Hepatocyte (in vitro differentiated cells): ENCODE results near the gene MAGI1.

Experiments used
- CTCF ChIP-seq: fragments of 200-600 bp; sonication (generic); IDR thresholded peaks from 2 replicates; pipeline ENCODE4 v1.5.1; 2016; ENCODE audit warnings: antibody characterized with exemption, mild to moderate bottlenecking; ENCODE audit not compliant: poor library complexity
- EZH2 ChIP-seq: fragments of 200-600 bp; sonication (generic); IDR thresholded peaks from 2 replicates; pipeline ENCODE4 v1.6.1; 2016; ENCODE audit warnings: antibody characterized with exemption, mild to moderate bottlenecking, borderline replicate concordance
- EZH2phosphoT487 ChIP-seq: fragments of 200-600 bp; sonication (generic); IDR thresholded peaks from one replicate; pipeline ENCODE4 v1.6.1; 2018; ENCODE audit warnings: antibody characterized with exemption, mild to moderate bottlenecking, low read depth, moderate library complexity; ENCODE audit not compliant: unreplicated experiment, severe bottlenecking

GRCh38 chr3:65639444-65639843 is 399.3 kb downstream of the MAGI1 start:
- TF ChIP-seq CTCF (no peak), EZH2 (no peak), EZH2phosphoT487 (no peak)
